Mucosa of stomach (tissue), 1 donor: ENCODE data around the gene RERG.

Source experiments
- H3K27me3 ChIP-seq: one replicate; pipeline ENCODE4 v1.7.0; 2013; ENCODE audit warnings: mild to moderate bottlenecking, low read length; ENCODE audit not compliant: control insufficient read depth, insufficient read depth
- H3K36me3 ChIP-seq: one replicate; pipeline ENCODE4 v1.7.0; 2013; ENCODE audit warnings: low read length; ENCODE audit not compliant: control insufficient read depth, insufficient read depth
- H3K4me1 ChIP-seq: one replicate; pipeline ENCODE4 v1.7.0; 2013; ENCODE audit warnings: mild to moderate bottlenecking, low read length; ENCODE audit not compliant: control insufficient read depth, insufficient read depth
- H3K4me3 ChIP-seq: one replicate; pipeline ENCODE4 v1.7.0; 2013; ENCODE audit warnings: low read length
- H3K9ac ChIP-seq: one replicate; pipeline ENCODE4 v1.7.0; 2013; ENCODE audit warnings: mild to moderate bottlenecking, low read length, moderate library complexity
- H3K9me3 ChIP-seq: one replicate; pipeline ENCODE4 v1.7.0; 2013; ENCODE audit warnings: mild to moderate bottlenecking, low read length, moderate library complexity; ENCODE audit not compliant: control insufficient read depth
- donor health status: Pancreatic carcinoma.

Gene RERG, protein sequence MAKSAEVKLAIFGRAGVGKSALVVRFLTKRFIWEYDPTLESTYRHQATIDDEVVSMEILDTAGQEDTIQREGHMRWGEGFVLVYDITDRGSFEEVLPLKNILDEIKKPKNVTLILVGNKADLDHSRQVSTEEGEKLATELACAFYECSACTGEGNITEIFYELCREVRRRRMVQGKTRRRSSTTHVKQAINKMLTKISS

GRCh38 chr12:15220915-15221885, at the start of gene RERG:
RERG (minus strand) TSS chr12:15221417; CDS start chr12:15217489, 3,928 bp downstream.
- H3K9ac ChIP-seq = peak within 1 kb of the TSS; percentile 17
- peak within 1 kb of the TSS; percentile 4 for H3K4me3 ChIP-seq
- peaks cover 13% of the 10 kb centered on the region for H3K4me1 ChIP-seq

DNA sequence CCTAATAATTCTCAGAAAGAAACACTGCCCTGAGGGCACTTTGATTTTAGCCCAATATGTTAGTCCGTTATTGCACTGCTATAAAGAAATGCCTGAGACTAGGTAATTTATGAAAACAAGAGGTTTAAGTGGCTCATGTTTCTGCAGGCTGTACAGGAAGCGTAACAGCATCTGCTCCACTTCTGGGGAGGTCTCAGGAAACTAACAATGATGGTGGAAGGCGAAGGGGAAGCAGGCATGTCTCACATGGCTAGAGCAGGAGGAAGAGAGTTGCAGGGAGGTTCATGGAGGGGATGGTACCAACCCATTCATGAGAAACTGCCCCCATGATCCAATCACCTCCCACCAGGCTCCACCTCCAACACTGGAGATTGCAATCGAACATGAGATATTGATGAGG, 49.4 kb upstream of the RERG start:
- Histone ChIP-seq H3K36me3 (no peaks in the 10 kb centered on the region), H3K9me3 (no peaks in the 10 kb centered on the region), H3K27me3 (no peaks in the 10 kb centered on the region), H3K4me1 (peaks cover 16% of the 10 kb centered on the region), H3K9ac (no peak overlapping the region), H3K4me3 (no peak overlapping the region)

More at GRCh38 chr12:15220915-15221885, at the start of gene RERG:
- Histone ChIP-seq H3K36me3 (no peaks in the 10 kb centered on the region), H3K27me3 (no peaks in the 10 kb centered on the region), H3K9me3 (no peaks in the 10 kb centered on the region)

DNA sequence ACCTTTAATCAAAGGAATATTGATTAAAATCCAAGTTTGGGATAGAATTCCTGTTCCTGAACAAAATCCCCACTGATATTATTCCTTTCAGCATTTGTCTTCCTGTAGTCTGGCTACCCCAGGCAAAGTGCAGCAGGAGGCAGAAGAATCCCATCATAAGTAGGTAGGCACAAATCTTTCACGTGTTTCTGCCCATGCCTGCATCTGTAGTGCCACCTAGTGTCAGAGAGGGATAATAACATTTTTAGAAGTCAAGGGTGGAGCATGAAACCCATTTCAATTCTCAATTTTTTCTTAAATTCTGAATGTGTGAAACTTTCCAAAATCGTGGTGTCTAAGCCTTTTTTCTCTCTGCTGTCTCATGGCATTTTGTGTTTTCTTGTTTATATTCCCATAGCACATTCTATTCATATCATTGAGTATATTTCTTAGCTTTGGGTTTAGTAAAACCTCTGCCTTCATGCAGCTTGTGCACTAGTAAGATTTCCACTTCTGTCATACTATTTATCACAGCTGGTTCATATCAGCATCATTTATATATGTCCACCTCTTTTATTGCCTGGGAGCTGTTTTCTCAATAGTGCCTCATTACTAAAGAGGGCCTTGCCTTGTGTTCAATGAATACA, 47.8 kb upstream of the RERG start:
- Histone ChIP-seq H3K36me3 (no peaks in the 10 kb centered on the region), H3K4me1 (peaks cover 7% of the 10 kb centered on the region), H3K4me3 (no peak overlapping the region), H3K27me3 (no peaks in the 10 kb centered on the region), H3K9me3 (no peaks in the 10 kb centered on the region), H3K9ac (no peak overlapping the region)

DNA sequence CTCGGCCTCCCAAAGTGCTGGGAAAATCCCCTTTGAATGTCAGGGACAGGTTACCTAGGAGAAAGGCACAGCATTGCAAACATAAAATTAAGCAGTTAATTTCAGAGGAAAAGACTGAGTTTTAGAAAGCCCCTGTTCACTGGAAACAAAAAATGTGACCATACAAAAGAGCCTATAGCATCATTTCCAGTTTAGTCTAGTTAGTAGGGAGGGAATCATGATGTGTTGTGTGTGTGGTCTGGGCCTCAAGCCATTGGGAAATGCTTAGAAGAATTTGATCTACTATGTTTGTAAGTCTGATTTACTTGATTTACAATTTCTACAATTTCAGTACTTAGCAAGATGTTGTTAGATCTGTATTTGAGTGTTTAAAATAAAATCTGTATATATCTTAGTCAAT, 47.1 kb upstream of the RERG start:
- no peaks in the 10 kb centered on the region for H3K27me3 ChIP-seq
- H3K36me3 ChIP-seq = no peaks in the 10 kb centered on the region
- H3K4me3 ChIP-seq = no peak overlapping the region
- no peaks in the 10 kb centered on the region for H3K9me3 ChIP-seq
- no peak overlapping the region for H3K9ac ChIP-seq
- H3K4me1 ChIP-seq = no peaks in the 10 kb centered on the region

DNA sequence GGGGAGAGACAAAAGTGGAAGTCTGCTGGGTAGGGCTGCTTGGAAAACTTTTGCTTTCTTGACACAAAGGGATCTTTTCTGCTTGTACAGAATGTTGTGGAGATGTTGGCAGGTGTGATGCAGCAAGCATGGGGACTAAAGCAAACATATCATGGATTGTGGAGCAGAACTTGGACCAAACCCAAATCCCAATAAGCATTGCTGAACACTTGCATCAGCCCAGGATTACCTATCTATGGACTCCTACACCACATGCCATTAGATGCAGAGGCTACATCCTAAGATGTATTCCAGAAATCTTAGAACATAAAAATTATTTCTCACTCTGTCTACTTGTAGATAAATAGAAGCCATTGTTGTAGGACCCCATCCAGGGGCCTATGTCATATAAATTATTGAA, 44.7 kb upstream of the RERG start:
- no peaks in the 10 kb centered on the region for H3K36me3 ChIP-seq
- H3K4me3 ChIP-seq = no peak overlapping the region
- H3K27me3 ChIP-seq = no peaks in the 10 kb centered on the region
- H3K4me1 ChIP-seq = no peaks in the 10 kb centered on the region
- H3K9ac ChIP-seq = no peak overlapping the region
- H3K9me3 ChIP-seq = no peaks in the 10 kb centered on the region

DNA sequence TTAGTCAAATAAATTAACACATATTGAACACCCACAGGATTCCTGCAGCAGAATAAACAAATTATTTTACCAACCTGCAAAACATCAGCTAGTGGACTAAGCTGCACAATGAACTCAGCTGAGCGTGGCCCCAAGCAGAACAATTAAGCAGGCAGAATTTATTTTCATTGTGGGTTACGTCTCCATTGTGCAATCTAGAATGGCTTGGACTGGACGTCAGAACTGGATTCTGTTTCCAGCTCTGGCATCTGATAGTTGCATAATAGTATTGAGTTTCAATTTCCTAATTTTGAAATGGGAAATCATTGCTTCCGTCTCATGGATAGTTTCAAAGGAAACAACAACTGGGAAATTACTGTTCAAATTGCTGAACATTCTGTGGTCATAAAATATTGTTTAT, 35.5 kb upstream of the RERG start:
- Histone ChIP-seq H3K4me3 (no peak overlapping the region), H3K4me1 (no peaks in the 10 kb centered on the region), H3K36me3 (no peaks in the 10 kb centered on the region), H3K9ac (no peak overlapping the region), H3K9me3 (no peaks in the 10 kb centered on the region), H3K27me3 (peaks cover 8% of the 10 kb centered on the region)

- Histone ChIP-seq H3K9me3 (no peaks in the 10 kb centered on the region), H3K4me3 (no peak overlapping the region), H3K27me3 (peaks cover 8% of the 10 kb centered on the region), H3K36me3 (no peaks in the 10 kb centered on the region), H3K9ac (no peak overlapping the region), H3K4me1 (no peaks in the 10 kb centered on the region)
Measured at GRCh38 chr12:15253990-15254389, 32.8 kb upstream of the RERG start.

GRCh38 chr12:15244926-15245325, 23.7 kb upstream of the RERG start:
- no peaks in the 10 kb centered on the region for H3K9me3 ChIP-seq
- H3K4me1 ChIP-seq = no peaks in the 10 kb centered on the region
- H3K36me3 ChIP-seq = no peaks in the 10 kb centered on the region
- H3K9ac ChIP-seq = no peak overlapping the region
- H3K4me3 ChIP-seq = no peak overlapping the region
- peaks cover 3% of the 10 kb centered on the region for H3K27me3 ChIP-seq

DNA sequence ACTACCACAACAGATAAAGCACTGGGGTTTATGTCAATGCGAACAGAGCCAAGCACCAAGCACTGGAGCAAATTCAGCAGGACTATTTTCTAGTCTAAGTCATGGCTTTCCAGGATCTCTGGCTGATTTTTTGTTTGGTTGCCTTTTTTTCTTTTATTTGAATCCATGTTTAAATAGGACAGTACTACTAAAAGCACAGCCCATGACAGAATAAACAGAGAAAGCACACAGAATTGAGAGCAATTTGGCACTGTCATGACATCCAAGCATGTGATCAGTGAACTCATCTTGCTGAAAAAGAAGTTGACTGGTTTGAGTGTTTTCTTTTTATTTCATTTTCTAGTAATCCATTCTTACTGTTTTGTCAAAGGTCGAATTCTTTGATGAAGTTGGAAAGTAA, 23.1 kb upstream of the RERG start:
- Histone ChIP-seq H3K4me3 (no peak overlapping the region), H3K4me1 (no peaks in the 10 kb centered on the region), H3K27me3 (peaks cover 3% of the 10 kb centered on the region), H3K9ac (no peak overlapping the region), H3K9me3 (no peaks in the 10 kb centered on the region), H3K36me3 (no peaks in the 10 kb centered on the region)

DNA sequence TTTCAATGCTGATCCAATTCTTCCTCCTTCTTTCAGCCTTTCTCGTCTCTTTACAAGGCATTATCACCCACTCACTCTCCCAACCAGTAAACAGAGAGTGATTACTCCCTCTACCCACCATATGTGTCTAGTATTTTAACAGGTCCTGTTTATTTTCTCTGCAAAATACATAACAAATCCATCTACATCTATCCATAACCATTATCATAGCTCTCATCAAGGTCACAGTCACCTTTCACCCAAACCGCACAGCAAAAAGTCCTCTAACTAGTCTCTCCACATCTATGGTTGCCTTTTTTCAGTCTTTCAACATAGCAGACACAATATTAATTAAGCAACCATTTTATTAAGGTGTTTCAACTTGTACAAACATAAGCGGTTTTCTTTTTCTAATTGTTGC, 21.9 kb upstream of the RERG start:
- peaks cover 3% of the 10 kb centered on the region for H3K27me3 ChIP-seq
- no peaks in the 10 kb centered on the region for H3K9me3 ChIP-seq
- no peak overlapping the region for H3K4me3 ChIP-seq
- no peak overlapping the region for H3K9ac ChIP-seq
- H3K36me3 ChIP-seq = no peaks in the 10 kb centered on the region
- no peaks in the 10 kb centered on the region for H3K4me1 ChIP-seq

- Histone ChIP-seq H3K27me3 (peaks cover 3% of the 10 kb centered on the region), H3K36me3 (no peaks in the 10 kb centered on the region), H3K9ac (no peak overlapping the region), H3K4me1 (no peaks in the 10 kb centered on the region), H3K9me3 (no peaks in the 10 kb centered on the region), H3K4me3 (no peak overlapping the region)
Measured at GRCh38 chr12:15240898-15241297, 19.7 kb upstream of the RERG start.

DNA sequence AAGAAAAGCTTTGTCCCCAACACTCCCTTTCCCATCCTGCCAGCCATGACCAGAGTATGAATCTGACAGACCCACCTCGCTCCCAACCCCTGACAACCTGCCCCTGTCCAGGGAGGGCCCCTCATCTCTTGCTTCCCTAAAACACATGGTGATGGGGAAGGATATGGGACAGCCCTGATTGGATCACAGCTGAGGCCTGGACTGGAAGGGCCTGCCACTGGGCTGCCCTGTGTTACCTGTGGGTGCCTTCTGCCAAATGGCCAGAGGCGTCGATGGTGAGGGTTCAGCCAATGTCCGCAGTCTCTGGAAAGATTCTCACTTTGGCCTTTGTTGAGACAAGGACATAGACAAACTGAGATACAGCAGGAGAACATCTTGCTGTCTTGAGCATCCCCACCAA, 13.3 kb upstream of the RERG start:
- Histone ChIP-seq H3K9ac (no peak overlapping the region), H3K36me3 (no peaks in the 10 kb centered on the region), H3K4me1 (no peaks in the 10 kb centered on the region)

More for the DNA sequence above, 13.3 kb upstream of the RERG start:
- no peaks in the 10 kb centered on the region for H3K9me3 ChIP-seq
- no peak overlapping the region for H3K4me3 ChIP-seq
- H3K27me3 ChIP-seq = no peaks in the 10 kb centered on the region
